NT2/D1 (cell line): ENCODE measurements around the gene HORMAD2.

ENCODE experiments used
- YY1 ChIP-seq: IDR thresholded peaks from 2 replicates; pipeline ENCODE4 v1.6.1; 2011; ENCODE audit not compliant: insufficient read length, insufficient read depth
- ZNF274 ChIP-seq: IDR thresholded peaks from 2 replicates; pipeline ENCODE4 v1.6.1; 2011; ENCODE audit warnings: mild to moderate bottlenecking, low read depth, low read length

DNA sequence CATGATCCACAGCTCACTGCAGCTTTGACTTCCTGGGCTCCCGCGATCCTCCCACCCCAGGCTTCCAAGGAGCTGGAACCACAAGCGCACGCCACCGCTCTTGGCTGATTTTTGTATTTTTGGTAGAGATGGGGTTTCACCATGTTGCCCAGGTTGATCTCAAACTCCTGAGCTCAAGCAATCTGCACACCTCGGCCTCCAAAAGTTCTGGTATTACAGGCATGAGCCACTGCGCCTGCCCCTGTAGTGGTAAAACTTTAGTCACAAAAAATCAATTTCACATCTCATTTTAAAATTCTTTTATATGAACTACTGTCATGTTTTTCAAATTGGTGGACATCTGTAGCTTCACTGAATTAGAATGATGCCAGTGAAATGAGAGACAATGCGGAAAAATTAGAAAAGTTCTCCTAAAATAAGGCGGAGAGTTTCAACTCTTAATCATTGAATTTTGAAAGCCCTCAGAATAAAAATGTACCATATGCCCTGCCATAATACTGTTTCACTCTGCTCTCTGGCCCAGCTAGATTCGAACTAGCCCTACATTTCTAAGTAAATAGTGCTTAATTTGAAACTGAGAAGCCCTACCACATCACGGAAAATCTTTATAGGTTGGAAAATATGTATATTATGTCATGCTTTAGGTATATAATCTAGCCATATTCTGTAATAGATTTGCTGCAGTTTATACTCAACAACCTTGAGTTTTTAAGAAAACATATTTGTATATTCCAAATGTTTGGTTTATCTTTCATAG lies 78.7 kb downstream of the HORMAD2 start:
- TF ChIP-seq YY1: no peak
- no peak for TF ChIP-seq ZNF274
